Measurements from ENCODE around the gene TMEM200C.

TMEM200C gene

DNA sequence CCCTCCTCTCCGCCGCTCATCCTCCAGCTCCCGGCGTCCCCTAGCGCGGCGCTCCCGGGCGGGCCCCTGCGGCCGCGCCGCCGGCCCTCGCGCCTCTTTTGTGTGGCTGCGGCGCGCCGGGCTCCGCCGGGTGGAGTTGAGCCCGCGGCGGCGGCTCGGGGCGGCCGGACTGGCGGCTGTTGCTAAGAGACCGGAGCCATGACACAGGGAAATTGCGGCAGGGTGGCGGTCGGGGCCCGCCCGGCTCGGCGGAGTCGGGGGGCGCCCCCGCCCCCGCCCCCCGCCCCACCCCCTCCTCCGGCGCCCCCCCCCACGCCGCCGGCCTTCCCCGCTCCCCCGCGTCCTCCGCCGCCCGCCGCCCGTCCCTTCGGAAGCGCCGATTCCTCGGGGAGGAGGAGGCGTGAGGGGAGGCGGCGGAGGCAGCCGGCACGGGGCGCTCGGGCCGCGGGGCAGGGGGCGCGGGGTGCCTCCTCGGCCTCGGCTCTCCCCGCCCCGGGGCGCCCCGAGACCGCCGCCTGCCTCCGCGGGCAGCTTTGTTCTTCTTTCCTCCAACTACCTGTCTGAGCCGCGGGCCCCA lies at the start of gene TMEM200C:
TMEM200C (minus strand) TSS at position 224 of the 577 bp plus-strand sequence. CDS start 3,459 bp downstream, outside the sequence.
- no peak for DNase-seq (ENCODE audit: low read depth in 2 of 3, low spot score in 1 of 3)

DNA sequence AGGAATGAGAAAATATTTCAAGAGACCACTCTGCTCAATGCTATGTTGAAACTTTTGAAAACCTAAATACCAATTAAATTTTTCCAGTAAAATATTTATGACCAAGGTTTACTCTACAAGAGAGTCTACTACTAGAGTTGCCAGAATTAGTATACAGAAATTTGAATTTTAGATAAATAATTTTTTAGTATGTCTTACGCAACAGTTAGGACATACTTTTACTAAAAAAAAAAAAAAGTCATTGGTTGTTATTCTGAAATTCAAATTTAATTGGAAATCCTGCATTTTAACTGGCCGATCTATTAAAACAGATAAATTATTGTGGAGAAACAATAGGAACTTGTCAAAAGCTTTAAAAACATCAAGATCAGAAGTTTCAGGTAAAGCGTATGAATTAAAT lies 49.1 kb upstream of the TMEM200C start:
- no peak for DNase-seq (ENCODE audit: low read depth in 2 of 3, low spot score in 1 of 3)

DNA sequence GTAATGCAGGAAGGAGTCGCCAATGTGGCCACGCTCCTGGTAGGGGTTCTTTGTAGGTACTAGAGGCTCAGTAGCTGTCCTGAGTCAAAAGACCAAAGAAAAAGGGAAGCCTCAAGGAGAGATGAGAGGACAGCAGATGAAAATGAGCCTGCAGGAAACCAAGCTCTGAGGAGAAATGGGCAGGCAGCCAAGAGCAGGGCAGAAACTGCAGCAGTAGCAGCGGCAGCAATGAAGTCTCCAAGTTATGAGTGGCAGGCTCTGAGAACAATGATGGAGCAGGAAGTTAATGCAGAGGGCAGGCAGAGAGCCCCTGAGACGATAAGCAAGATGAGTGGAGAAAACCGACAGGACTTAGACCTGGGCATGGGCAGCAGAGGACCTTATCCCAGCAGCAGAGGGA lies 48.2 kb upstream of the TMEM200C start:
- DNase-seq (ENCODE audit: low read depth in 2 of 3, low spot score in 1 of 3), result no peak

DNA sequence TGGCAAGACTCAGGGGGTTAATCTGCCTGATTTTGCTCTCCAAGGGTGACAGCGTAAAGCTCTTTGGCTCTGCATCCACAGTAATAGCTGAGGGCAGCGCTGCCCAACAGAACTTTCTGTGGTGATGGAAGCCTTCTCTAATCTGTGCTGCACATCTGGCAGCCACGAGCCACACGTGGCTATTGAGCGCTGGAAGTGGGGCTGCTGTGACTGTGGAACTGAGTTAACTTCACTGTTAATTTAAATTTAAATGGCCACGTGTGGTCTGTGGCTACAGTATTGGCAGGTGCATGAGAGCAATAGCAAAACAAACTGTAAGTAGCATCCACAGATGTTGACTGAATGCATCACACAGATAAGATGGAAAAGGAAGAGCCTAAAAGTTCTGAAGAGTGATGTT lies 47.3 kb upstream of the TMEM200C start:
- no peak for DNase-seq (ENCODE audit: low read depth in 2 of 3, low spot score in 1 of 3)

DNA sequence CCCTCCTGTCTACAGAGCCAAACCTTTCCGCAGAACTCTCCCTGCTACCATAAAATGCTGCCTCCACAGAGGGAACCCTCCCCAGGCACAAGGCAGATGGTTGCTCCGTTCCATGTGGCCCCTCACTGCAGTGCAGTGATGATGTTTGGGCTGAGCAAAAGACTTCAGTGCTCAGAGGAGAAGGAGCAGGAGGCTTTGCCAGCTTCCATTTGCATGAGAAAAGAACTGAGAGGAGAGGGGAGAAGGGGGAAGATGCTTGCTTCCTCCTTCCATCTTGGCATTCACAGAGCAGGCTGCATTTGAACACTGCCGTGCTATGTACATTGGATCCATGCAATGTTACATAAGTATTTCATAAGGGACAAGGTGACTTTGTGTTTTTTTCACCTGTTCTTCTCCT lies 46.6 kb upstream of the TMEM200C start:
- DNase-seq (ENCODE audit: low read depth in 2 of 3, low spot score in 1 of 3), result no peak

DNA sequence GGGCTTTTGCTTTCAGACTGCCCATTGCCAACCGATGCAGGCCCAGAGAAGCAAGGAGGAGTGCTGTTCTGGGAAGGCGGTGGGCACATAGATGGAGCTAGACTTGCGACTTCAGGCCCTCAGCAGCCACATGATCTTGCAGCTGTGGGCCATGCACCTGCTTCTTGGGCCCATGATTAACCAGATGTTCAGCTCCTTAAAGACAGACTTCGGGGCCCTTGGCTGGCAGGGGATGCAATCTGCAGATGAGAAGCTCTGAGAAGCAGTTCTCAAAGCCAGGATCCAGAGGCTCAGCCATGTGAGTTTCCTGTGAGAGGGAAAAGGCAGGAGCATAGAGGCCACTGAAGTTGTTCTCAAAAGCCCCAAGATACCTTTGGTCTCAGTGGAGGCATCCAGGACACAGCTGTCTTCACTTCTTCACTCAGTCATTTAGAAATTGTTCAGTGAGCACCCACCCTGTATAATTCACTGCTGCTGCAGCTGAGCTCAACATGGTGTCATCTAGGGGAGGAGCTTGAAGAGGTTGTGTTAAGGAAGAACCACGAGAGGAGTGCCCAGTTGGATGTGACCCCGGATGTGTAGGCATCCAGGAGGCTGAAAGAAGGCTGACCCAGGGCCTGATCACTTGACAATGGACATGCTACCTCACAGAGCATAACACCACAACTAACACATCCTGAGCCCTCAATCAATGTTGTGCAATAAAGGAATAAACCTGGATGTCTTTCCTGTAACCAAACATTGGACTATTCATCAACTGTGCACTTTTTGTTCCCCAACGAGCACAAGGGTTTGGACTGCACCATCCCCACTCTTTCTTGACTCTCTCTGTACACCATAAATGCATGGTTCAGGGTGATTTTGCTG lies 44.7 kb upstream of the TMEM200C start:
- no peak for DNase-seq (ENCODE audit: low read depth in 2 of 3, low spot score in 1 of 3)

DNA sequence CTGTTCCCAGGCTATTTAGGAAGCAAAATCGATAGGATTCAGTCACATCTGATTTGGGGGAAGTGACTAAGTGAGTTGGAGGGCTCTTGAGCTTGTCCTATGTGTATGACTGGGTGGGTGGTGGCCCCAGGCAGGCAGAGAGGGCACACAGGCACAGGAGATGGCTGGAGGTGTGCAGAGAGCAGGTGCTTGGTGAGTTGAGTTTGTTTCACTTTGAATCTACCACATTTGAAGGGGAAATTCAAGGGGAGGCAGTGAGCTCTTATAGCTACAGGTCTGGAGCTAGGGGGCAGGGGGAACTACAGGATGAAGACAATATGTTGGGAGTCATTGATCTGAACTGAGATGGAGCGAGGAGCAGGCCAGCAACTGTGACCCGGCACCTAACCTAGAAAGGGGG lies 42.5 kb upstream of the TMEM200C start:
- DNase-seq (ENCODE audit: low read depth in 2 of 3, low spot score in 1 of 3), result no peak

DNA sequence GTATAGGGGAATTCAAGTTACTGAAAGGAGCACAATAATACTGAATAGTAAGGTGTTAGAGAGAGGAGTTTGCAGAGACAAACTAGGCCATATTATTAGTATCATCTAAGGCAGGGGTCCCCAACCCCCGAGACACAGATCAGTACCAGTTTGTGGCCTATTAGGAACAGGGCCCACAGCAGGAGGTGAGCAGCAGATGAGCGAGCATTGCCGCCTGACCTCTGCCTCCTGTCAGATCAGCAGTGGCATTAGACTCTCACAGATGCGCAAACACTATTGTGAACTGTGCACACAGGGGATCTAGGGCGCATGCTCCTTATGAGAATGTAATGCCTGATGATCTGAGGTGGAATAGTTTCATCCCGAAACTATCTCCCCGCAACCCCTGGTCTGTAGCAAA lies 41.8 kb upstream of the TMEM200C start:
- no peak for DNase-seq (ENCODE audit: low read depth in 2 of 3, low spot score in 1 of 3)

DNA sequence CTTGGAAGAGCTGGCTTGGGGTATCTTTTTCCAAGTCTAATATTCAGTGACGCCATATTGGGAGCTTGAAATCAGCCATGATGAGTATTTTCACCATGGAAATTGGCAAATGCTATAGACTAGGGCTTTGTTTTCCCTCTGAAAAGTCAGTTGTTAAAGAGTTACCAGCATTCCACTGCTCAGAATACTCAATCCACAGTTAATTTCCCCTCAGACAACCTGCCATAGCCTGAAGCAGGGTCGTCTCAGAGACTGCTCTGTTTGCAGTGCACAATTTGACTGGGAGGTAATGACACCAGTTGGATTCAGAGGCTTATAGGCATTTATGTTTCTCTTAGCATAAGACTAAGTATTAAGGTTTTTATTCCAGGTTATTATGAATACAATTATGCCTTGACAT lies 35.5 kb upstream of the TMEM200C start:
- no peak for DNase-seq (ENCODE audit: low read depth in 2 of 3, low spot score in 1 of 3)

DNA sequence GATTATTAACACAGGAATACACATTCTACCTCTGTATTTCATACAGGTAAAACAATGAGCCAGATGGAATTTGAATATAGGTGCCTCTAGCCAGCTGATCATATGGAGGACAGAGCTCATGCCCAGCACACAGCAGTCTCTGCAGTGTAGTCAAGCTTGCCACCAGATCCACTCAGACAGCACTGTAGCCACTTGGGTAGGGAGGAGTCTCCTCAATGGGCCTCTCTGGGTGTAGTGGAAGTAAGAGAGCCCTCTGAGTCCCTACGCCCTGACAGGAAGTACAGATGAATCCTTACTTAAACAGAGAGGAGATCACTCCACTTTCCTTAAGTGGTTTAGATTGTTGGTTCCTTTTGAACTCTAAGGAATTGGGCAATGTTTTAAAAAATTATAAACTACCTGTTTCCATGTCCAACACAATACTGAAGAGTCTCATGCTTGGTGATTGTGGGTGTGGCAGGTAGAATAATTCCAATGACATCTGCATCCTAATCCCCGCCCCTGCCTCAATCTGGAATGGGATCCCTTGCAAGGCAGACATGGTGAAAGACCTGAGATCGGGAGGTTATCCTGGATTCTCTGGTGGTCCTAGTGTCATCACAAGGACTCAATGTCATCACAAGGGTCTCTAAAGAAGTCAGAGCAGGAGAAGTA lies 23.0 kb upstream of the TMEM200C start:
- no peak for DNase-seq (ENCODE audit: low read depth in 2 of 3, low spot score in 1 of 3)

DNA sequence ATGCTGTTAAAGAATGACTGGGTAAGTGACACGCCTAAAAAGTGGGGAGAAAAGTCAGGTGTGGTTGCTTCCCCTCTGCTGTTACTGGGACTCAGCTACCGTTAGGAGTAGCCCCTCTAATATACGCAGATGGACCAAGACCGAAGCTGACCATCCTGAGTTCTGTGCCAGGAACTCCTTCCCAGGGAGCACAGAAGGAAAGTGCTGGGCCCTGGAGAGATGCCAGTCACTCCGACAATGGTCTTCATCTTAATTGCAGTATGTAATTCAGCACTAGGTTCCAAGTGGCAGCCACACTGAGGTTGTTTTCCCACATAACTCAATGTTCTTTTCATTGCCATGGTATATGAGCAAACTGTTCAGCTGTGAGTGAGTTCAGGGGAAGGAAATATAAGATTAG lies 19.6 kb upstream of the TMEM200C start:
- no peak for DNase-seq (ENCODE audit: low read depth in 2 of 3, low spot score in 1 of 3)

DNA sequence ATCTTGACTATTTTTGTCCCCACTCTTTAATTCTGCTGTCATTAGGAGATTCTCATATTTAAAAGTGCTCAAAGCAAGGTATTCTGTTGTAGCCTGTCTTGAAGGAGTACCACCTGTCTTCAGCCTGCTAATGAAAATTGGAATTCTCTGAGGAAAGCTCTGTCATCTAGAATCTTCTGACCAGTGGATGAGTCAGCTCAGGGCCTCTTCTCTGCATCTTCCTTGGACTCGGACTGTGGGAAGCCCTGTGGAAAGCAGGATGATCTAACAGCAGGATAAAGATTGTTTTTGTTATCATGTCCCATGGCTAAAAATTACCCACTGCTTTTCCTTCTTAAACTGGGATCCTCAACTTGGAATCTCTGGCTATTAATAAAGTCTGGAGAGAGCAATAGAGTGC lies 18.7 kb upstream of the TMEM200C start:
- no peak for DNase-seq (ENCODE audit: low read depth in 2 of 3, low spot score in 1 of 3)

DNA sequence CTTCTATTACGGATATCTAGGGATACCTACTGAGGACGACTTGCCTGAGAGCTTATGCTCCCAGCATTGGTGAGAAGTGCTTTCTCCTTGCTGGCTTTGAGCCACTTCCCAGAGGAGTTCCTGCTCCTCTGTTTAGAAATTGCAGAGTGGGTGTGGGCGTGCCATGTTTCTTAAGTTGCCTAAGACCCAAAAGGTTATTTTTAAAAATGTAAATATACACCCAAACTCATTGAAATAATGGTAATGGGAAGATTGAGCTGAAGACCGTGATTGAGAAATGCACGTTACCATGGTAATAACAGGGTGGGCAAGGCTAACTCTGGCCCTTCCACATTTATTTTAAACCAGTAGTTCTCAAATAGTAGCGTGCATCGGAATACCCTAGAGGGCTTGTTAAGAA lies 17.2 kb upstream of the TMEM200C start:
- no peak for DNase-seq (ENCODE audit: low read depth in 2 of 3, low spot score in 1 of 3)

DNA sequence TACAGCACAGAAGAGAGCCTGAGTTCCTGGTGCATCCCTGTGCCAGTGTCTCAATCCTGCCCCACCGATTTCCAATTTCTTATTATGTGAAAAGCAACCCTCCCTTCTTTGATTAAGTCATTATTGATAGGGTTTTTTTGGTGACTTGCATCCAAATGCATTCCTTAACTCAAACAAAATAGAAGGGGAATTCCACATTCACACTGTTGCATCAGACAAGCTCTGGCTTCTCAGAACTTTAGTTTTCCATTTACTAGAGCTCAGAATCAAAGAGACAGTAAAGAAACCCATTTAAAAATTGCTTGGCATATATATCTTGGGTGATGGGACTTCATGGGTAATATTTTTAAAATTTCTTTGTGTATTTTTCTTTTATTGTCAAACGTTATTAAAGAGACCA lies 13.8 kb upstream of the TMEM200C start:
- DNase-seq (ENCODE audit: low read depth in 2 of 3, low spot score in 1 of 3), result no peak

DNA sequence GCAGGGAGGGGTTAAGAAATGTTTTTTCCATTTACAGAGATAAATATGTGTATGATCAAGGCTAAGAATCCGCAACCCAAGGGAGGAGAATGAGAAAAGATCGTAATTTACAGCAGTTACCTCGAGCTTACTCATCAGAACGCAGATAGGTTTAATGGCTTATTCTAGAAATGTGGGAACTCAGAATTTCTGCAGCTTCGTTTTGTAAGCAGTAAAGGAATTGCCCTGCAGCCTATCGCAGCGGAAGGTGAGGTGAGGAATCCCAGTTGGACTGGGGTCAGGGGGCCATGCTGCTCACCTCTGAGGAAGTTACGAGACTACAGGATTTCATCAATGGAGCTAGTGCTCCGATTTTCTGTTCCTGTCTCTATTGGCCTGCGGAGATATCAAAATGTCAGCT lies 8.1 kb upstream of the TMEM200C start:
- DNase-seq (ENCODE audit: low read depth in 2 of 3, low spot score in 1 of 3), result no peak

DNA sequence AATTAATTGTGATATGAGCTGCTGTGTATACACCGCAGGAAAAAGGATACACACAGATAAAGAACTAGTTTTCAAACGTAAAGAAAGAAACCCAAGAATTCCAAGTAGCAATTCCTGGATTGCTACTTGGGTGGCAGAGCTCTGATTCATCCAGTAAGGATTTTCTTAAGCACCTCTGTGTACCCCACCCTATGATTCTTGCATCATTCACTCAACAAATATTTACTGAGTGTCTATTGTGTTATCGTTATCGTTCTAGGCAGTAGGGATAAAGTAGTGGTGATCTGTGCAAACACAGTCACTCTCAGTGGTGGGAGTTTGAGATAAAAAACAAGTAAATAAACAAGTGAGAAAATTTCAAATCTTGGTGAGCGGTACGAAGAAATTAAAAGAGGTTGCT lies 4.9 kb upstream of the TMEM200C start:
- no peak for DNase-seq (ENCODE audit: low read depth in 2 of 3, low spot score in 1 of 3)

DNA sequence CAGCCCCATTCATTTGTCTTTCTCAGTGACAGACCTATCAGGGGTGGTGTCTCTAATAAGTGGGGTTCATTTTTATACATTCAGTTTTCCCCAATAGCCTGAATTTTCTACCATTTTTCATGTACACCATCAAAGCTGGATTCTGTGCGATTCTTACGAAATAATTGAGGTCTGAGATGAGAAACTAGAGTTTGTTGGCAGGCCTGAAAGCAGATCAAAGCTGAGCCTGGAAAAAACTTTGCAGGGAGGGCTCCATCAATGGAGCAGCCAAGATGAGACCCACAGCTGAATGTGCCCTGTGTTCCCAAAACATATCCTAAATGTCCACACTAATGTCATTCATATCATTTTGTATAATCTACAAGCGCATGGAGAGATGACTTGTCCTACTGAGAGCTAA lies 4.5 kb upstream of the TMEM200C start:
- no peak for DNase-seq (ENCODE audit: low read depth in 2 of 3, low spot score in 1 of 3)

DNA sequence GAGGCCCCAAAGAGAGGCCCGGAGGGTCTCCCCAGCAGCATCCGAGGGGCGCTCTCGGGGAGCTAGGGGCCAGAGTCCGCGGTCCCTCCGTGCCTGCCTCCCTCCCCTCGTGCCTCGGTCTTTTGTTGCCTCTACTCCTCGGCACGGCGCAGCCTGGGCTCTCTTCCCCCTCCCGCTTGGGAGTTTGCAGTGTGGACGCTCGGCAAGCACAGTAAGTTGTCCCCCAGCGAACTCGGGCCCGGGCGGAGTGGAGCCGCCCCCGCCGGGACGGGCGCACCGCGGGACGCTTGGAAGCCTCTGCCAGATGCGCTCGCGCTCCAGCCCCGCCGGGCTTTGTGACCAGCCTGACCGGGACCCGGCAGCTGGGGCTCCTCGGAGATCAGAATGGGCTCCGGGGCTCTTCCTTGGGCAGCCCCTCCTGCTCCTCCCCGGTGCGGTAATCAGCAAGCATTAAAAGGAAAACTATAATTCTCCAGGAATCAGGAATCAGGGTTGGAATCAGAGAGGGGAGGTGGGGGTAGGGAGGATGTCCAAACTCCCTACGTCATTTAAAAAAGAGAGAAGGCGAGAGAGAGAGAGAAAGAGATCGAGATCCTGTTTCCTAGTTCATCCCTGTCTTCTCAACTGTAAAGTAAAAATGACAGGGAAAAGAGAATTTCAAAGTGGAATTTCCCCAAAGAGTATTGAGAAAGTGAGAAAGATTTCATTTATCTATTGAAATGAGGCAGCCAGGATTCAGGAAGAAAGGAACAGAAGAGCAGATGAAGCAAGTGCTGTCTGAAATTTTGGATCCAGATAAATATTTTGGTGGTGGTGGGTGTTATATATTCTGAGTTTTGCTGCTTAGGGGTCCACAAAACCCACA lies 786 bp upstream of the TMEM200C start:
- no peak for DNase-seq (ENCODE audit: low read depth in 2 of 3, low spot score in 1 of 3)

DNA sequence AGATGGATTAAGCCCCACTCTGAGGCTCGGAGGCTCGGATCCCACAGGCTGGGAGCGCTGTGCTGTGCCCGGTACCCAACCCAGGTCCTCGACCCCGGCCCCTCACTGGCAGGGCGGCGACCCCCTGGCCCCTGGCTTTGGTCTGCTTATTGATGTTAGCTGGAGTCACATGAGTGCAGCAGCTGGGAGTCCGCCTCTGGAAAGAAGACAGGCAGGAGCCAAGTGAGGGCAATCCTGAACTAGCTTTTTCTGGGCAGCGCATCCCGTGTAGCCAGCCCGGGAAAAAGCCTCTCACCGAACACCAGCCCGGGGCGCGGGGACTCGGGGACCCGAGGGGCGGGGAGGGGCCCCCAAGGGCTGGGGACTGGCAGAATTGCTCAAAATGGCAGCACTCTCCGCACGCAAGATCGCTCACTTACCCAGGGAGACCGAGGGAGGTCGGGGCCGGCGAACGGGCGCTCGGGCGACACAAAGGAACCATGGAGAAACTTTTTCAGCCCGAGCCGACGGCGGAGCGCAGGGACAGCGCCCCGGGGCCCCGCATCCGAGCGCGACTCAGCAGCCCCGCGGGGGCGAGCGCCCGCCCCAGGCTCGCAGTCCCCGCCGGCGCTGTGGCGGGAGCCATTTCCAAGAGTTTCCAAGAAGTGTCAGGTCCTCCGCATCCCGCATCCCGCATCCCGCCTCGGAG lies 567 bp downstream of the TMEM200C start:
- no peak for DNase-seq (ENCODE audit: low read depth in 2 of 3, low spot score in 1 of 3)

DNA sequence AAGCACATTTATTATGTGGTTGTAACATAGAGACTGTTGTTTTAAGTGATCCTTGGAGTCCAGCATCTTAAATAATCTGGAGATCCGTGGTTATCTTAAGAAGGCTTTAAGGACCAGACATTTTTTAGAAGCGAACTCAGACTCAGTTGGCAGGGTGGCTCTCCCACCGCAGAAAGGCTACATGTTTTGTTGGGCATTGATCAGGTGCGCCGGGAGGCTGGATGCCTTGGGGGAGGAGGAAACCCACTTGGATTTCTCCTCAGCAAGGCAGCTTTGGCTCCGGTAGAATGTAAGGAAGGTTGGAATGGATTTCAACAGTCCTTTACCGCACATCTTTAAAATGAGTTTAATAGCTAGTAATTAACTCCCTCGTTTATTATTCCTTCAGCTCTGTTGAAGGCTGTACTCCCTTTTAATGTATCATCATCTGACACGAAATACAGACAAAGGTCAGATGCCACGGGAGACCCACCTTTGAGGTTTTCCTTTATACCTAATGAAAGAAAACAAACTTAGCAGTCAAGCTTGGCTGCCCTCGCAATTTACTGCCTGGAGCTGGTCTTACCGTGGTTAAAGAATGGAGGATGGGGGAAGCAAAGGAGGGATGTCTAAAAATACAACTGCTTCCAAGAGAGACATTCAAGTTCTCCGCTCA lies 1.2 kb downstream of the TMEM200C start:
- no peak for DNase-seq (ENCODE audit: low read depth in 2 of 3, low spot score in 1 of 3)

Measured in stimulated activated CD4-positive, alpha-beta T cell treated with anti-CD3 and anti-CD28 coated beads, Interleukin-12 subunit alpha, Interleukin-12 subunit beta, amount 100 ng/mL, for 48 hours (primary cell).